GM23338 (cell line): ENCODE results near the gene NTNG1. TPM values are rescaled to one million over a fixed set of nuclear protein-coding genes. Genes with fewer than 3 reads are reported as not detected.

Experiments used
- ATAC-seq: fragments of 200-7000 bp; cut with Tn5 transposase; 3 replicates; pipeline ENCODE4 v1.9.1; 2020
- DNase-seq: peaks from one replicate; pipeline ENCODE4 v3.0.0-alpha.2; 2015; ENCODE audit warnings: low spot score
- H2AFZ ChIP-seq: fragments of 200-600 bp; sonication (generic); 2 replicates; pipeline ENCODE4 v1.8.0; 2016; ENCODE audit warnings: antibody characterized with exemption, mild to moderate bottlenecking, moderate library complexity
- H3F3A ChIP-seq: fragments of 200-600 bp; sonication (generic); replicated peaks from 2 replicates; pipeline ENCODE4 v1.8.0; 2017; ENCODE audit warnings: antibody characterized with exemption, mixed run types, low read depth
- H3K27ac ChIP-seq: fragments of 200-600 bp; sonication (generic); 2 replicates; pipeline ENCODE4 v1.6.1; 2016; ENCODE audit warnings: low read depth
- H3K27me3 ChIP-seq: fragments of 200-600 bp; sonication (generic); 2 replicates; pipeline ENCODE4 v1.8.0; 2016; ENCODE audit warnings: mild to moderate bottlenecking, mixed run types, moderate library complexity; ENCODE audit not compliant: insufficient read depth
- H3K36me3 ChIP-seq: fragments of 200-600 bp; sonication (generic); 2 replicates; pipeline ENCODE4 v1.8.0; 2016; ENCODE audit warnings: mild to moderate bottlenecking; ENCODE audit not compliant: insufficient read depth
- H3K4me1 ChIP-seq: fragments of 200-600 bp; sonication (generic); 2 replicates; pipeline ENCODE4 v1.8.0; 2016; ENCODE audit warnings: mild to moderate bottlenecking, moderate library complexity; ENCODE audit not compliant: insufficient read depth
- H3K4me2 ChIP-seq: fragments of 200-600 bp; sonication (generic); 2 replicates; pipeline ENCODE4 v1.7.1; 2017; ENCODE audit warnings: mixed run types
- H3K4me3 ChIP-seq: fragments of 200-600 bp; sonication (generic); 2 replicates; pipeline ENCODE4 v1.6.1; 2016; ENCODE audit warnings: mixed run types
- H3K79me2 ChIP-seq: fragments of 200-600 bp; sonication (generic); replicated peaks from 2 replicates; pipeline ENCODE4 v1.8.0; 2017; ENCODE audit warnings: mild to moderate bottlenecking; ENCODE audit not compliant: insufficient read depth
- H3K9me2 ChIP-seq: fragments of 200-600 bp; sonication (generic); 2 replicates; pipeline ENCODE4 v1.8.0; 2017; ENCODE audit not compliant: insufficient read depth
- H4K20me1 ChIP-seq: fragments of 200-600 bp; sonication (generic); replicated peaks from 2 replicates; pipeline ENCODE4 v1.8.0; 2017; ENCODE audit warnings: mild to moderate bottlenecking; ENCODE audit not compliant: insufficient read depth
- H3K27ac Mint-ChIP-seq: 2 replicates; pipeline ENCODE4 v1.8.0; 2020; ENCODE audit warnings: inconsistent platforms, mild to moderate bottlenecking, moderate library complexity, mixed read lengths
- H3K27me3 Mint-ChIP-seq: 3 replicates; pipeline ENCODE4 v1.8.0; 2022; ENCODE audit warnings: low read depth, mild to moderate bottlenecking, moderate library complexity, mixed read lengths, inconsistent platforms; ENCODE audit not compliant: insufficient read depth, poor library complexity
- H3K36me3 Mint-ChIP-seq: 3 replicates; pipeline ENCODE4 v1.8.0; 2021; ENCODE audit warnings: low read depth, mild to moderate bottlenecking, inconsistent platforms, moderate library complexity, mixed read lengths
- H3K4me1 Mint-ChIP-seq: 3 replicates; pipeline ENCODE4 v1.8.0; 2020; ENCODE audit warnings: mild to moderate bottlenecking, inconsistent platforms, mixed read lengths
- H3K4me3 Mint-ChIP-seq: 3 replicates; pipeline ENCODE4 v1.8.0; 2021; ENCODE audit warnings: moderate library complexity, mild to moderate bottlenecking, inconsistent platforms, mixed read lengths
- H3K9me3 Mint-ChIP-seq: 3 replicates; pipeline ENCODE4 v1.8.0; 2020; ENCODE audit warnings: moderate library complexity, mild to moderate bottlenecking, inconsistent platforms, mixed read lengths
- CREB1 ChIP-seq: fragments of 250-450 bp; sonication (Bioruptor Pico); IDR thresholded peaks from 2 replicates; pipeline ENCODE4 v1.5.0; 2020; ENCODE audit warnings: low read depth, mild to moderate bottlenecking, moderate library complexity
- CTCF ChIP-seq, 2 experiments: fragments of 200-600 bp in 1 of 2; sonication (generic) in 1 of 2; conservative IDR thresholded peaks; 2 replicates each; pipeline versions ENCODE4 v1.5.1 to v1.6.1; 2016 to 2017; ENCODE audit warnings: antibody characterized with exemption in 2 of 2, low read depth in 2 of 2, mild to moderate bottlenecking in 2 of 2, moderate library complexity in 1 of 2
- ETS1 ChIP-seq: IDR thresholded peaks from 2 replicates; pipeline ENCODE4 v1.6.1; 2016; ENCODE audit warnings: antibody characterized with exemption
- EZH2 ChIP-seq: fragments of 200-600 bp; sonication (generic); IDR thresholded peaks from one replicate; pipeline ENCODE4 v1.8.0; 2017; ENCODE audit warnings: antibody characterized with exemption, mild to moderate bottlenecking, low read depth; ENCODE audit not compliant: unreplicated experiment
- EZH2phosphoT487 ChIP-seq: fragments of 200-600 bp; sonication (generic); IDR thresholded peaks from one replicate; pipeline ENCODE4 v1.8.1; 2018; ENCODE audit warnings: antibody characterized with exemption; ENCODE audit not compliant: unreplicated experiment
- JUNB ChIP-seq: IDR thresholded peaks from one replicate; pipeline ENCODE4 v1.6.1; 2016; ENCODE audit warnings: antibody characterized with exemption; ENCODE audit not compliant: unreplicated experiment
- NANOG ChIP-seq: IDR thresholded peaks from 2 replicates; pipeline ENCODE4 v1.6.1; 2016; ENCODE audit warnings: antibody characterized with exemption, borderline replicate concordance
- POLR2AphosphoS5 ChIP-seq: IDR thresholded peaks from 2 replicates; pipeline ENCODE4 v1.6.1; 2016; ENCODE audit warnings: antibody characterized with exemption, low read depth
- REST ChIP-seq: IDR thresholded peaks from one replicate; pipeline ENCODE4 v1.6.1; 2018; ENCODE audit warnings: antibody characterized with exemption; ENCODE audit not compliant: unreplicated experiment
- STAT1 ChIP-seq: IDR thresholded peaks from one replicate; pipeline ENCODE4 v1.6.1; 2016; ENCODE audit warnings: antibody characterized with exemption; ENCODE audit not compliant: unreplicated experiment
- ZNF114 ChIP-seq: fragments of 250-450 bp; sonication (Bioruptor Pico); IDR thresholded peaks from 2 replicates; pipeline ENCODE4 v1.5.0; 2020; ENCODE audit warnings: mild to moderate bottlenecking, moderate library complexity
- ZNF331 ChIP-seq: fragments of 250-450 bp; sonication (Bioruptor Pico); IDR thresholded peaks from 2 replicates; pipeline ENCODE4 v1.5.0; 2020; ENCODE audit warnings: low read depth, mild to moderate bottlenecking, moderate library complexity
- ZNF462 ChIP-seq: fragments of 250-450 bp; sonication (Bioruptor Pico); IDR thresholded peaks from 2 replicates; pipeline ENCODE4 v1.5.0; 2020; ENCODE audit warnings: mild to moderate bottlenecking, moderate library complexity
- polyA plus RNA-seq: library from polyadenylated mRNA; unstranded; fragments of >200 nt; fragmentation: Nextera tagmentation; extraction: Ambion mirVana; gene quantifications from 2 replicates; pipeline ENCODE4 v1.2.1, GENCODE V29; 2016
- total RNA-seq: library from RNA; depleted of rRNA; stranded (reverse); fragments of >200 nt; shearing (Covaris generic); gene quantifications from 2 replicates; pipeline ENCODE4 v1.2.3, GENCODE V29; 2014

Gene NTNG1
- total and polyA plus RNA-seq, 2 experiments from 2014 or later: 7.2 to 10.3 TPM

GRCh38 chr1:107132780-107133179 is 8.1 kb upstream of the NTNG1 start:
- H3K27ac Mint-ChIP-seq: no peak overlapping the region
- Histone ChIP-seq H3K36me3 (no peaks in the 10 kb centered on the region), H3F3A (no peaks in the 10 kb centered on the region), H4K20me1 (no peaks in the 10 kb centered on the region), H3K27ac (no peak overlapping the region), H3K4me1 (no peaks in the 10 kb centered on the region), H3K9me2 (no peaks in the 10 kb centered on the region), H2AFZ (no peak overlapping the region), H3K79me2 (no peaks in the 10 kb centered on the region), H3K4me3 (no peak overlapping the region), H3K4me2 (no peak overlapping the region), H3K27me3 (no peaks in the 10 kb centered on the region)
- DNase-seq (no peak), ATAC-seq (no peak)
- no peaks in the 10 kb centered on the region for H3K27me3 Mint-ChIP-seq
- H3K4me1 Mint-ChIP-seq: peaks cover 9% of the 10 kb centered on the region
- no peaks in the 10 kb centered on the region for H3K36me3 Mint-ChIP-seq
- H3K4me3 Mint-ChIP-seq: no peak overlapping the region
- TF ChIP-seq CTCF (conservative IDR thresholded peaks at IDR 0.05; ENCODE audit: low read depth in 2 of 2) (no peak), EZH2phosphoT487 (no peak), ETS1 (no peak), JUNB (no peak), POLR2AphosphoS5 (no peak), REST (no peak), ZNF114 (CRISPR knock-in tag) (no peak), ZNF331 (CRISPR knock-in tag) (no peak), NANOG (no peak), EZH2 (no peak), CREB1 (CRISPR knock-in tag) (no peak), STAT1 (no peak), ZNF462 (CRISPR knock-in tag) (no peak)
- H3K9me3 Mint-ChIP-seq: no peaks in the 10 kb centered on the region
